D341Med (cell line): ENCODE measurements around the gene DCDC2.
"Not testable (repeated sequence)": the region's sequence is repeated elsewhere in the genome, so short reads cannot be mapped to it uniquely, and the experiment has no call there.

Source experiments
- DNase-seq: peaks from one replicate; pipeline ENCODE4 v3.0.0; 2012; ENCODE audit warnings: low spot score

The DCDC2 gene

GRCh38 chr6:24258214-24258613 lies 99.6 kb downstream of the DCDC2 start:
- DNase-seq: not testable (repeated sequence)

DNA sequence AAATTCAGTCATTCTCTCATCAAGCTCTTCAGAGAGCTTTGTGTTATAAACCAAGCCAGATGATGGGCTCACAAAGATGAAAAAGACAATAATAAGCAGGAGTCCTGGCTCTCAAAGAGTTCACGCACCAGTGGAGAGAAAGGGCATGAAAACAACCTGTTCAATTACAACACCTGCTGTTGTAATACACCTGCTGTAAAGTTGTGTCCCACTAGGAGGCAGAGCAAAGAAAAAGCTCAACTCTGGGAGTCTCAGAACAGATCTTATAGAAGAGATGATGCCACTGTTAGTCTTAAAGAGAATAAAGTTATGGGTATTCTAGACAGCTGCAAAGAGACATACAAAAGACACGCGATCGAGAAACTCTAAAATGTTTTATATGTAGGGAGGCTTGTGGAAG lies 100.6 kb downstream of the DCDC2 start:
- no peak for DNase-seq

DNA sequence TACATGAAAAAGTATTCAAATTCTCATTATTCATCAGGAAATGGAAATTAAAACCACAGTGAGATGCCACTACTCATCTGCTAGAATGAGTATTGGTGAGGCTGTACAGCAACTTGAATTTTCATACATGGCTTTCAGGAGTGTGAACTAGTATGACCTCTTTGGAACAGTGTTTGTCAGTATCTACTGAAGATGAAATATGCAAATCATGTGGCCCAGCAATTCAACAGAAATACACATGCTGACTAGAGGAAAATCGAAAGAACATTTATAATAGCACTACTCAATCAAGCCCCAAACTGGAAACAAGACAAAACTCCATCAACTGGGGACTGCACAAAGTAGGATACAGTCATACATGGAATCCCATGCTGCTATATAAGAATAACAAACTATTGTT lies 102.2 kb downstream of the DCDC2 start:
- DNase-seq: no peak

GRCh38 chr6:24253360-24253759 lies 104.5 kb downstream of the DCDC2 start:
- DNase-seq: no peak

DNA sequence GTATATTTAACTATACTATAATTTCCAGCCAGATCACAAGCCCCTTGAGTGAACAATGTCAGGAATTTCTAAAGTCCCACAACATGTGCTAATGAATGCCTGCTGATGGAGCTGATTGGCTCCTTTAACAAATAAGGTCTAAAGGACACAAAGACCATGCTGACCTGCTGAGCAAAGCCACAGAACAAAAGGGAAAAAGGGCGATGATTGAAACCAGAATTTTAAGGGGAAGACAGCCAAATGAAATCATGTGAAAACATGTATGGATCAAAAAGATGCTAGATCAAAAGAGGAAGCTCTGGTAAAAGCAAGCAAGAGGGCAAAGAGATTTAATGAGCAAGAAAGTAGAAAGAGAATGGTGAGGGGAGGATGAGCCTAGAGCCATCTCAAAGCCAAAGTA lies 105.6 kb downstream of the DCDC2 start:
- DNase-seq: no peak

GRCh38 chr6:24251339-24251738 lies 106.5 kb downstream of the DCDC2 start:
- no peak for DNase-seq

GRCh38 chr6:24249926-24250325 lies 107.9 kb downstream of the DCDC2 start:
- DNase-seq: no peak

GRCh38 chr6:24245275-24245674 lies 112.6 kb downstream of the DCDC2 start:
- no peak for DNase-seq

GRCh38 chr6:24242924-24243323 lies 114.9 kb downstream of the DCDC2 start:
- no peak for DNase-seq

DNA sequence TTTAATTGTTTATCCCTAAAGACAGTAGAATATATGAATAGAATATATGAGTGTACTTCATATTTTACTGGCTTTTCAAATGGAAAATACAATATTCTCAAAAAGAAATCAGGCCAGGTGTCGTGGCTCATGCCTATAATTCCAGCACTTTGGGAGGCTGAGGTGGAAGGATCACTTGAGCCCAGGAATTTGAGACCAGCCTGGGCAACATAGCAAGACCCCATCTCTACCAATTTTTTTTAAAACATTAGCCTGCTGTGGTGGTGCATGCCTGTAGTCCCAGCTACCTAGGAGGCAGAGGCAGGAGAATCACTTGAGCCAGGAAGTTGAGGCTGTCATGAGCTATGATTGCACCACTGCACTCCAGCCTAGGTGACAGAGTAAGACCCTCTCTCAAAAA lies 116.1 kb downstream of the DCDC2 start:
- not testable (repeated sequence) for DNase-seq

GRCh38 chr6:24240943-24241342 lies 116.9 kb downstream of the DCDC2 start:
- DNase-seq: no peak

DNA sequence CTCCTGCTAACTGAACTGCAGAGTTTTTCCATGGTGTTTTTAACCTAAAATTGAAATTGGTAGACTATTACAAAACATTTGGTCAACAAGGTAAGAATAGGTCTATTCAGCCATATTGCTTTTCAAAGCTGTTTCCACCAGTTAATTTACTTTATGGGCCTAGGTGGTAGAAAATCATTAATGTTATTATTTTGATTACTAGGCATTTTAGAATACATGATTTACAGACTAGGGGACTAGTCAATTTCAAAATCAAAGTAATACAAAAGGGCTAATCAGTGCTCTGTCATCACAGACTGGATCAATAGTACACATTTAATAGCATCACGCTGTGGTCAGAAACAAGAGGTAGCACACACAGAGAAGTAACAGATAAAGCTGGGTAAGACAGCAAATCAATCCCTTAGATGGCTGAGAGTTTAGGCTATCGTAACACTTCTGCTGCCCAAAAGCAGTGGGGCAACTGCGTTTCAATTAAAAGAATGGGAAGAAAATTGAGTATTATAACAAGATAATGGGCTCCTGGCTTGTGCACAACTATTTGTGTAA lies 117.4 kb downstream of the DCDC2 start:
- DNase-seq: no peak

- DNase-seq: no peak
Observed at GRCh38 chr6:24238700-24239099, 119.2 kb downstream of the DCDC2 start.

DNA sequence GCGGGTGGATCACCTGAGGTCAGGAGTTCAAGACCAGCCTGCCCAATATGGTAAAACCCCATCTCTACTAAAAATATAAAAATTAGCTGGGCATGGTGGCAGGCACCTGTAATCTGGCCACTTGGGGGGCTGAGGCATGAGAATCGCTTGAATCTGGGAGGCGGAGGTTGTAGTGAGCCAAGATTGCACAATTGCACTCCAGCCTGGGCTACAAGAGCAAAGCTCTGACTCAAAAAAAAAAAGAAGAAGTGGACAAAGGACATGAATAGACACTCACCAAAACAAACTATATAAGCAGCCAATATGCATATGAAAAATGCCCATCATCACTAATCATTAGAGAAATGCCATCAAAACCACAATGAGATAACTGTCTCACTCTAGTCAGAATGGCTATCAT lies 121.1 kb downstream of the DCDC2 start:
- not testable (repeated sequence) for DNase-seq

DNA sequence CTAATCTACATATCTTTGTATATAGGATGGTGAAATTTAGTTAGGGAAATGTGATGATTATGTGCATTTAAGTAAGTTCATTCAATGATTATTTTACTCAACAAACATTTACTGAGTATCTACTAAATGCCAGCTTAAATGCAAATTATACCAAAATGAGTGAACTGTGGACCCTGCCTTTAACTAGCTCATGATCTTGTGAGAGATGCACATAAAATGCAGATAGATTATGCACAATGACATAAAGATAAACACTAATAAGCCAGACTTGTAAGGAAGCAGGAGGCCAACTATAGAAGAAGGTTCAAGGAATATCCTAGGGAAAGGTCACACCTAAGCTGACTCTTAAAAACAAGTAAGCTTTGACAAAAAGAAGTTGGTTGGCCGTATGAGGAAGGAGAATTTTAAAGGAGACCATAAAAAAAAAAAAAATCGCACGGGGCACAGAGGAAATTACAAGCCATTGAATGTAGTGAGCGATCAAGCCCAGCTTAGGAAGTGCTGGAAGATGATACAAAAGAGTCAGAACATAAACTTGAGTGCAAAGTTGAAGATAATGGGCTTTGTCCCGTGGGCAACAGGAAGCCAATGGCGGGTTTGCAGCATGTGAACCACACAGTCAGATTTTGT lies 123.9 kb downstream of the DCDC2 start:
- DNase-seq: no peak

GRCh38 chr6:24231438-24231977 lies 126.4 kb downstream of the DCDC2 start:
- no peak for DNase-seq

GRCh38 chr6:24229696-24230405 lies 128.0 kb downstream of the DCDC2 start:
- DNase-seq: no peak

GRCh38 chr6:24228681-24229255 lies 129.1 kb downstream of the DCDC2 start:
- DNase-seq: no peak

DNA sequence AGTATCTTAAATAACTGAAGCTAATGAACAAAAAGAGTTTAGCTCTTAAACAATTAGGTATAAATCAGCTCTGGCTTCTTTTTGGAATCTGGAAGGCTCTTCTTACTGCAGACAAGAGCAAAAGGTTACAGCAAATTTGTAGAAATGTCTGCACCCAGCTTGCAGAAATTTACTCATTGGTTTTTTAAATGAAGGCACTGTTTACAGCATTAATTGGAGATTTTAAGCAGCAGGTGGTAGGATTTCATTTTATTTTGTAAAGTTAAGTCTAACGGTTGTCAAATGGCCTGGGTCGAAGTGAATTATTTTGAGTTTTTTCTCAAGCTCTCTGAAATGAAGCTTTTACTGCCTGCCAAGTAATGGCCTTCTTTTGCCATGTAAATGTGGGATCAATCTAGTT lies 129.7 kb downstream of the DCDC2 start:
- DNase-seq: no peak

DNA sequence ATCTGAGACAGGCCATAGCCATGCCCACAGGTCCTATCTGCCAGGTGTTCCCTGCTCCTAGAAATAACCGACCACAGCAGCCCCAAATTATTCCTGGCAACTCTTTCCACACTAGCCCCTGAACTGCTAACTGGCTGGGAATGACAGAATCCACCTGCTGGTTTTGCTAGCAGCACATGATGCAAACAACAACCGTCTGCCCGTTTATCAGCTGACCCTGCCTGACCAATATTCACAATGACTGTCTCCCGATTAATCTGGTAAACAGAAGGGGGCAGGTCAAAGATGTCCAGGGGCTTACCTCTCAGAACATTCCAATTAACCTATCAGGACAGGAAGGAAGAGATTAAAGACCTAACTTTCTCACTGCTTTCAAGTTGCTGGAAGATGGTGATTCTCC lies 130.3 kb downstream of the DCDC2 start:
- no peak for DNase-seq

DNA sequence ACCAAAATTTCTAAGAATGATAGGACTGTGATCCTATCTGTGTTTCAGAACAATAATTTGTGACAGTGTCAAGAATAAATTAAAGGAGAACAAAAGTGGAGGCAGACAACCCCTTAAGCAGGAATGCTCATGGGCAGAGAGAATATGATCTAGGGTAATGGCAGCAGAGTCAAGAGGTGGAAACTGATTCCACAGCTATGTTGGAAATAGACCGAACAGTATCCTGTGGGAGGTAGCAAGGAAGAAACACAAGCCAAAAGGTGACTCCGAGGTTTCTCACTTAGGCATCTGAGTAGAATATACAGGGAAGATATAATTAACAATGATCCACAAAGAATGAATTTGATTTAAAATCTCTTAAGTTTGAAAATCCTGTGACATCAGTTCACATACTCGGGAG lies 131.3 kb downstream of the DCDC2 start:
- DNase-seq: no peak

DNA sequence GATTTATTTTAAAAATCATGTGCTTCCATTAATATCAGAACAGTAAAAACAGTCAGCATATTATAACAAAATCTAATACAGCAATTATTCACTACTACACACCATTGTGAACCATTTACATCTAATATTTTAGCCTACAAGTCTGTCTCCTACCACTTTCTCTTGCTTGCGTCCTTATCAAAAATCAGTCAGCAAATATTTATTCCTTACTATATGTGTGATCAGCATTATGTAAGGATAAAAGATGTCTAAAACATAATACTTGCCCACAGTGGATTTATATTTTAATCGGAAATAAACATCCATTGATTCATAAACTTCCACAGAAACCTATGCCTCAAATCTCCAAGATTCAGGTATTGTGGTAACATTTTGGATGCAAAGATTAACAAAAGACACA lies 132.0 kb downstream of the DCDC2 start:
- DNase-seq: no peak
